SH-SY5Y (cell line): ENCODE data around the gene CTNNA3.

Experiments used
- GATA2 ChIP-seq: IDR thresholded peaks from 2 replicates; pipeline ENCODE4 v1.6.1; 2011; ENCODE audit warnings: mild to moderate bottlenecking, low read depth, low read length
- GATA3 ChIP-seq: IDR thresholded peaks from 2 replicates; pipeline ENCODE4 v1.6.1; 2011; ENCODE audit warnings: low read depth, mild to moderate bottlenecking, low read length, moderate library complexity

DNA sequence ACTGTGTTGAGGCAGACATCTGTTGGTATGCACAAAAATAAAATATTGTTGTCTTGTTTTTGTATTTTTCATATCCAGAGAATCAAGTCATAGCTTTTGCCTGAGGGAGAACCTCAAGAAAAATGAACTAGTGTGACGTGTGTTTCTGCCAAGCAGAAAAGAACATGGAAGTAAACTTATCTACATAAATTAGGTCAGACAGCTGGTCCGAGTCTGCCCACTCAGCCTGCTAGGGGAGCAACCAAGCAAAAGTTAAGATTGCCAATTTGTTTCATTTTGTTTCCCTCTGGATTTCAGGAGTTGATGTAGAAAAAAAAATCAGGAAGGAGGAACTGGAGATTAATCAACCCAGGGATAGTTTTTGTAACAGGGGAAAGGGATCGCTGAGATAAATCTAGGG lies 1342.6 kb downstream of the CTNNA3 start:
- TF ChIP-seq GATA3 (no peak), GATA2 (no peak)
